H9 (cell line): ENCODE data around the gene DNAH12. TPM values are rescaled to one million over a fixed set of nuclear protein-coding genes. Genes with fewer than 3 reads are reported as not detected.

Experiments
- DNase-seq: peaks from one replicate; pipeline ENCODE4 v3.0.0-alpha.2; 2017
- H2AFZ ChIP-seq: one replicate; pipeline ENCODE4 v1.6.1; 2013; ENCODE audit warnings: mild to moderate bottlenecking, low read length, control low read depth, moderate library complexity
- H2AK5ac ChIP-seq: 2 replicates; pipeline ENCODE4 v1.6.1; 2013; ENCODE audit warnings: low read length, control low read depth, mixed read lengths; ENCODE audit not compliant: insufficient read length
- H2BK120ac ChIP-seq: one replicate; pipeline ENCODE4 v1.6.1; 2013; ENCODE audit warnings: low read depth, mild to moderate bottlenecking, low read length, control low read depth, inconsistent platforms; ENCODE audit not compliant: poor library complexity, severe bottlenecking
- H2BK12ac ChIP-seq: 2 replicates; pipeline ENCODE4 v1.6.1; 2013; ENCODE audit warnings: low read length, control low read depth, mixed read lengths, low read depth; ENCODE audit not compliant: insufficient read length
- H2BK15ac ChIP-seq: 2 replicates; pipeline ENCODE4 v1.6.1; 2013; ENCODE audit warnings: low read depth, low read length, control low read depth
- H2BK20ac ChIP-seq: one replicate; pipeline ENCODE4 v1.6.1; 2013; ENCODE audit warnings: low read depth, mild to moderate bottlenecking, low read length, control low read depth, inconsistent platforms; ENCODE audit not compliant: poor library complexity, severe bottlenecking
- H2BK5ac ChIP-seq: 2 replicates; pipeline ENCODE4 v1.6.1; 2013; ENCODE audit warnings: low read length, control low read depth, mixed read lengths; ENCODE audit not compliant: insufficient read length
- H3K14ac ChIP-seq: 2 replicates; pipeline ENCODE4 v1.6.1; 2013; ENCODE audit warnings: low read length, control low read depth; ENCODE audit not compliant: insufficient read depth
- H3K18ac ChIP-seq: 2 replicates; pipeline ENCODE4 v1.6.1; 2013; ENCODE audit warnings: low read depth, mild to moderate bottlenecking, mixed read lengths, low read length, control low read depth; ENCODE audit not compliant: insufficient read length
- H3K23ac ChIP-seq: 2 replicates; pipeline ENCODE4 v1.6.1; 2013; ENCODE audit warnings: low read length, control low read depth, mixed read lengths, low read depth; ENCODE audit not compliant: insufficient read length
- H3K23me2 ChIP-seq: 2 replicates; pipeline ENCODE4 v1.6.1; 2013; ENCODE audit warnings: low read depth, mild to moderate bottlenecking, mixed read lengths, low read length, control low read depth; ENCODE audit not compliant: insufficient read length, poor library complexity, severe bottlenecking
- H3K27ac ChIP-seq: 2 replicates; pipeline ENCODE4 v1.5.1; 2013; ENCODE audit warnings: low read length, control low read depth, mixed read lengths, low read depth; ENCODE audit not compliant: insufficient read length
- H3K27me3 ChIP-seq: 2 replicates; pipeline ENCODE4 v1.6.1; 2013; ENCODE audit warnings: low read length, control low read depth, inconsistent platforms; ENCODE audit not compliant: insufficient read depth
- H3K4ac ChIP-seq: 2 replicates; pipeline ENCODE4 v1.6.1; 2013; ENCODE audit warnings: low read depth, mild to moderate bottlenecking, control low read depth, inconsistent platforms, low read length, moderate library complexity
- H3K4me1 ChIP-seq: 2 replicates; pipeline ENCODE4 v1.6.1; 2013; ENCODE audit warnings: low read length, control low read depth, inconsistent platforms; ENCODE audit not compliant: insufficient read depth
- H3K4me2 ChIP-seq: 2 replicates; pipeline ENCODE4 v1.6.1; 2013; ENCODE audit warnings: low read length, control low read depth, mixed read lengths; ENCODE audit not compliant: insufficient read length, insufficient read depth
- H3K56ac ChIP-seq: 2 replicates; pipeline ENCODE4 v1.6.1; 2013; ENCODE audit warnings: low read depth, mild to moderate bottlenecking, mixed read lengths, low read length, control low read depth; ENCODE audit not compliant: insufficient read length
- H3K79me1 ChIP-seq: 2 replicates; pipeline ENCODE4 v1.6.1; 2013; ENCODE audit warnings: low read depth, mild to moderate bottlenecking, moderate library complexity, low read length, control low read depth, inconsistent platforms; ENCODE audit not compliant: insufficient read depth, poor library complexity, severe bottlenecking
- H3K79me2 ChIP-seq: 2 replicates; pipeline ENCODE4 v1.6.1; 2013; ENCODE audit warnings: low read length, control low read depth, inconsistent platforms; ENCODE audit not compliant: insufficient read depth
- H3K9ac ChIP-seq: 2 replicates; pipeline ENCODE4 v1.6.1; 2013; ENCODE audit warnings: low read length, control low read depth, mixed read lengths; ENCODE audit not compliant: insufficient read length; ENCODE audit errors: extremely low read depth
- H3K9me3 ChIP-seq: one replicate; pipeline ENCODE4 v1.6.1; 2013; ENCODE audit warnings: low read depth, low read length, inconsistent platforms; ENCODE audit not compliant: control insufficient read depth
- H3T11ph ChIP-seq: one replicate; pipeline ENCODE4 v1.6.1; 2013; ENCODE audit warnings: mild to moderate bottlenecking, low read length, control low read depth, inconsistent platforms
- H4K20me1 ChIP-seq: one replicate; pipeline ENCODE4 v1.6.1; 2013; ENCODE audit not compliant: control insufficient read depth, insufficient read length, insufficient read depth
- H4K5ac ChIP-seq: 2 replicates; pipeline ENCODE4 v1.6.1; 2013; ENCODE audit warnings: low read depth, mild to moderate bottlenecking, mixed read lengths, low read length, control low read depth; ENCODE audit not compliant: insufficient read length
- H4K8ac ChIP-seq: replicated peaks from 2 replicates; pipeline ENCODE4 v1.6.1; 2013; ENCODE audit warnings: low read length, control low read depth, mixed read lengths, low read depth; ENCODE audit not compliant: insufficient read length
- H4K91ac ChIP-seq: 2 replicates; pipeline ENCODE4 v1.6.1; 2013; ENCODE audit warnings: low read depth, mild to moderate bottlenecking, moderate library complexity, mixed read lengths, low read length, control low read depth; ENCODE audit not compliant: insufficient read length
- H3K27ac Mint-ChIP-seq, 3 experiments: 2 replicates in 2 of 3; 3 replicates in 1 of 3; pipeline ENCODE4 v1.8.0; 2020 to 2021; ENCODE audit warnings: mixed read lengths in 3 of 3, mild to moderate bottlenecking in 1 of 3, moderate library complexity in 1 of 3
- H3K27me3 Mint-ChIP-seq: 2 replicates; pipeline ENCODE4 v1.8.0; 2021; ENCODE audit warnings: low read depth, mild to moderate bottlenecking, moderate library complexity, mixed read lengths
- H3K36me3 Mint-ChIP-seq, 3 experiments: 2 replicates in 2 of 3; 3 replicates in 1 of 3; pipeline ENCODE4 v1.8.0; 2020 to 2021; ENCODE audit warnings: low read depth in 3 of 3, mixed read lengths in 3 of 3; ENCODE audit not compliant: insufficient read depth in 1 of 3
- H3K4me1 Mint-ChIP-seq, 2 experiments: 2 replicates each; pipeline ENCODE4 v1.8.0; 2020; ENCODE audit warnings: mixed read lengths in 2 of 2
- H3K4me3 Mint-ChIP-seq, 2 experiments: 2 replicates in 1 of 2; 3 replicates in 1 of 2; pipeline ENCODE4 v1.8.0; 2020 to 2021; ENCODE audit warnings: mild to moderate bottlenecking in 2 of 2, mixed read lengths in 2 of 2, moderate library complexity in 1 of 2
- H3K9me3 Mint-ChIP-seq, 2 experiments: 2 replicates in 1 of 2; 3 replicates in 1 of 2; pipeline ENCODE4 v1.8.0; 2020; ENCODE audit warnings: mild to moderate bottlenecking in 2 of 2, mixed read lengths in 2 of 2, moderate library complexity in 1 of 2
- CTCF ChIP-seq: fragments of 200-600 bp; sonication (generic); conservative IDR thresholded peaks from 3 replicates; pipeline ENCODE4 v1.8.0; 2021; ENCODE audit warnings: antibody characterized with exemption, mild to moderate bottlenecking
- WGBS: extraction: QIAGEN DNeasy Blood & Tissue Kit; methylation state at CpG from one replicate; pipeline ENCODE4 v1.1.7; 2013; ENCODE audit warnings: missing lambda C conversion rate, low lambda C conversion rate, mixed read lengths; ENCODE audit not compliant: insufficient read length; ENCODE audit errors: extremely low coverage; 5-methylcytosine and 5-hydroxymethylcytosine counted together
- total RNA-seq: library from RNA; stranded (reverse); gene quantifications from 2 replicates; pipeline ENCODE4 v1.2.1, GENCODE V29; 2021

Gene DNAH12
- total RNA-seq, 1 experiment from 2014 or later, result not detected

- H3K4me3 Mint-ChIP-seq, result no peak overlapping the region
- no peak overlapping the region for H2BK15ac ChIP-seq
- no peak overlapping the region for H2BK20ac ChIP-seq
- H4K20me1 ChIP-seq, result no peaks in the 10 kb centered on the region
- no peak overlapping the region for H3K4ac ChIP-seq
- H3K14ac ChIP-seq, result no peak overlapping the region
- H3K27ac Mint-ChIP-seq, result no peak overlapping the region
- H2BK120ac ChIP-seq, result no peak overlapping the region
- no peak overlapping the region for H4K91ac ChIP-seq
- no peaks in the 10 kb centered on the region for H3K36me3 Mint-ChIP-seq
- H3K9me3 ChIP-seq, result no peaks in the 10 kb centered on the region
- no peak overlapping the region for H2BK5ac ChIP-seq
- WGBS, result no CpG with 5 or more reads among the region's 2 CpGs
- no peak overlapping the region for H3K4me2 ChIP-seq
- H3K56ac ChIP-seq, result no peak overlapping the region
- H3K27me3 Mint-ChIP-seq, result no peaks in the 10 kb centered on the region
- H3K4me1 ChIP-seq, result no peaks in the 10 kb centered on the region
- TF ChIP-seq CTCF, result no peak
- no peaks in the 10 kb centered on the region for H3K79me2 ChIP-seq
- no peaks in the 10 kb centered on the region for H3K27me3 ChIP-seq
- H3K23me2 ChIP-seq, result no peaks in the 10 kb centered on the region
- no peak overlapping the region for H3K18ac ChIP-seq
- no peak overlapping the region for H4K8ac ChIP-seq
- no peaks in the 10 kb centered on the region for H3K9me3 Mint-ChIP-seq
- no peak overlapping the region for H4K5ac ChIP-seq
- H2AK5ac ChIP-seq, result no peak overlapping the region
- H3K23ac ChIP-seq, result no peak overlapping the region
- DNase-seq, result no peak
- no peak overlapping the region for H2BK12ac ChIP-seq
- H3K27ac ChIP-seq, result no peak overlapping the region
- H2AFZ ChIP-seq, result no peak overlapping the region
- H3K9ac ChIP-seq, result no peak overlapping the region
- no peak overlapping the region for H3T11ph ChIP-seq
- no peaks in the 10 kb centered on the region for H3K79me1 ChIP-seq
- H3K4me1 Mint-ChIP-seq, result peaks cover 5 to 6% of the 10 kb centered on the region in 2 experiments; a peak in 2 of 4 replicates
These were observed 160.7 kb downstream of the DNAH12 start for GRCh38 chr3:57383406-57383805.
